Activated CD4-positive, CD25-positive, alpha-beta regulatory T cell treated with anti-CD3 and anti-CD28 coated beads, Interleukin-2, amount 50 U/mL, for 24 hours (primary cell): ENCODE results near the gene PCDHGB7.
"Not testable (repeated sequence)": the region's sequence is repeated elsewhere in the genome, so short reads cannot be mapped to it uniquely, and the experiment has no call there.

Source experiments
- ATAC-seq, 2 donors: fragments of 150-1000 bp; cut with Tn5 transposase; one replicate each; pipeline ENCODE4 v1.10.0; 2021; ENCODE audit warnings: mild to moderate bottlenecking in 1 of 2, moderate library complexity in 1 of 2

Gene PCDHGB7

GRCh38 chr5:141397756-141398551 lies 19.5 kb upstream of the PCDHGB7 start, which contains the start of gene PCDHGB5:
PCDHGB5 (plus strand) TSS chr5:141397947; CDS start chr5:141398128, 181 bp downstream.
- ATAC-seq = peak; percentile 60 to 69

GRCh38 chr5:141398608-141399007 lies 18.9 kb upstream of the PCDHGB7 start:
- ATAC-seq = no peak

- ATAC-seq = no peak
Measured at GRCh38 chr5:141399555-141400258, 17.8 kb upstream of the PCDHGB7 start.

GRCh38 chr5:141402553-141403243 lies 14.8 kb upstream of the PCDHGB7 start, which contains the start of gene PCDHGA9:
PCDHGA9 (plus strand) TSS chr5:141402778; CDS start chr5:141402953, 175 bp downstream.
- ATAC-seq = no peak

- no peak for ATAC-seq
Measured at GRCh38 chr5:141403387-141403786, 14.1 kb upstream of the PCDHGB7 start.

GRCh38 chr5:141407790-141408505 lies 9.5 kb upstream of the PCDHGB7 start, which contains the start of gene PCDHGB6:
PCDHGB6 (plus strand) TSS chr5:141408021; CDS start chr5:141408203, 182 bp downstream.
- peak in 1 of 2 donors; percentile 36 for ATAC-seq

GRCh38 chr5:141409598-141410306 lies 7.7 kb upstream of the PCDHGB7 start:
- ATAC-seq = no peak

GRCh38 chr5:141411575-141411974 lies 5.9 kb upstream of the PCDHGB7 start:
- ATAC-seq = no peak

GRCh38 chr5:141412854-141413539 lies 4.5 kb upstream of the PCDHGB7 start, which contains the start of gene PCDHGA10:
PCDHGA10 (plus strand) TSS chr5:141412987; CDS start chr5:141413176, 189 bp downstream.
- peak; percentile 71 to 75 for ATAC-seq

GRCh38 chr5:141413540-141414069 lies 3.9 kb upstream of the PCDHGB7 start:
- no peak for ATAC-seq

GRCh38 chr5:141414548-141415274 lies 2.8 kb upstream of the PCDHGB7 start:
- ATAC-seq = not testable (repeated sequence)

GRCh38 chr5:141415275-141415618 lies 2.2 kb upstream of the PCDHGB7 start:
- ATAC-seq = not testable (repeated sequence)

- ATAC-seq = no peak
Measured at GRCh38 chr5:141419074-141419880, 1.8 kb downstream of the PCDHGB7 start.

GRCh38 chr5:141420855-141421488 lies 3.5 kb downstream of the PCDHGB7 start, which contains the start of gene PCDHGA11:
PCDHGA11 (plus strand) TSS chr5:141421051; CDS start chr5:141421228, 177 bp downstream.
- ATAC-seq = no peak

GRCh38 chr5:141421489-141421855 lies 4.0 kb downstream of the PCDHGB7 start:
- no peak for ATAC-seq

- ATAC-seq = no peak
Measured at GRCh38 chr5:141422742-141423291, 5.3 kb downstream of the PCDHGB7 start.

- ATAC-seq = no peak
Measured at GRCh38 chr5:141427783-141428426, 10.4 kb downstream of the PCDHGB7 start.
